ENCODE data around the gene CA14. TPM values are rescaled to one million over a fixed set of nuclear protein-coding genes. Genes with fewer than 3 reads are reported as not detected.

Gene CA14
- total RNA-seq, 1 experiment from 2014 or later: 42.0 TPM

DNA sequence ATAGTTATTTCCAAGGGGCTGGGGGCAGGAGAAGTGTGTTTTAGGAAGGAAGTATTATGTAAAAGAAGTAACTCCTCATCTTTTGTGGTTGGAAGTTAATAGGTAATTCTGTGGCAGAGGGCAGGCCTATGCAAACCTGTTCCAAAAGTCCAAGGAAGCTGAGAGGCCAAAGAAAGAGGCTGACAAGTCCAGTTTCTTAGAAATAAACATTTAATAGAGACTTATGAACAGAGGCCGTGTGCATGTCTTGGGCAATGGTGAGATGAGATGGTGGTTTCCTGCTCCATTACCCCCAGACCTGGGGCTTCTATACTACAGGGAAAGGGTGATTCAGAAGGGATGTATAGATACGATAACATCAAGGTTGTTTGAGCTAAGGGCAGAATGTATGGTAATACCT is 7.6 kb upstream of the CA14 start:
- H3K27me3 Mint-ChIP-seq (ENCODE audit: low read depth): no peaks in the 10 kb centered on the region
- no peak overlapping the region for H2AK5ac ChIP-seq (ENCODE audit: insufficient read length, low read length)
- no peak overlapping the region for H3K23ac ChIP-seq (ENCODE audit: insufficient read length, low read depth, low read length)
- H3K18ac ChIP-seq (ENCODE audit: insufficient read length, low read depth, low read length): no peak overlapping the region
- H4K20me1 ChIP-seq (ENCODE audit: control insufficient read depth, insufficient read depth, insufficient read length): no peaks in the 10 kb centered on the region
- no peak overlapping the region for H2BK5ac ChIP-seq (ENCODE audit: insufficient read length, low read length)
- no peak overlapping the region for H2BK20ac ChIP-seq (ENCODE audit: low read depth, low read length, poor library complexity, severe bottlenecking)
- no peak overlapping the region for H3K27ac ChIP-seq (ENCODE audit: insufficient read length, low read depth, low read length)
- H2BK15ac ChIP-seq (ENCODE audit: low read depth, low read length): no peak overlapping the region
- no peak overlapping the region for H3K27ac Mint-ChIP-seq
- H4K91ac ChIP-seq (ENCODE audit: insufficient read length, low read depth, low read length): no peak overlapping the region
- H4K5ac ChIP-seq (ENCODE audit: insufficient read length, low read depth, low read length): no peak overlapping the region
- no peak overlapping the region for H2BK12ac ChIP-seq (ENCODE audit: insufficient read length, low read depth, low read length)
- no peaks in the 10 kb centered on the region for H3K23me2 ChIP-seq (ENCODE audit: insufficient read length, low read depth, low read length, poor library complexity, severe bottlenecking)
- H3K9ac ChIP-seq (ENCODE audit: extremely low read depth, insufficient read length, low read length): no peak overlapping the region
- no peaks in the 10 kb centered on the region for H3K9me3 Mint-ChIP-seq
- DNase-seq: no peak
- no peak overlapping the region for H3K56ac ChIP-seq (ENCODE audit: insufficient read length, low read depth, low read length)
- no peak overlapping the region for H3K14ac ChIP-seq (ENCODE audit: insufficient read depth, low read length)
- H2AFZ ChIP-seq (ENCODE audit: low read length): no peak overlapping the region
- H3K79me2 ChIP-seq (ENCODE audit: insufficient read depth, low read length): no peaks in the 10 kb centered on the region
- no peaks in the 10 kb centered on the region for H3K4me1 Mint-ChIP-seq
- TF ChIP-seq, protein P1, sequence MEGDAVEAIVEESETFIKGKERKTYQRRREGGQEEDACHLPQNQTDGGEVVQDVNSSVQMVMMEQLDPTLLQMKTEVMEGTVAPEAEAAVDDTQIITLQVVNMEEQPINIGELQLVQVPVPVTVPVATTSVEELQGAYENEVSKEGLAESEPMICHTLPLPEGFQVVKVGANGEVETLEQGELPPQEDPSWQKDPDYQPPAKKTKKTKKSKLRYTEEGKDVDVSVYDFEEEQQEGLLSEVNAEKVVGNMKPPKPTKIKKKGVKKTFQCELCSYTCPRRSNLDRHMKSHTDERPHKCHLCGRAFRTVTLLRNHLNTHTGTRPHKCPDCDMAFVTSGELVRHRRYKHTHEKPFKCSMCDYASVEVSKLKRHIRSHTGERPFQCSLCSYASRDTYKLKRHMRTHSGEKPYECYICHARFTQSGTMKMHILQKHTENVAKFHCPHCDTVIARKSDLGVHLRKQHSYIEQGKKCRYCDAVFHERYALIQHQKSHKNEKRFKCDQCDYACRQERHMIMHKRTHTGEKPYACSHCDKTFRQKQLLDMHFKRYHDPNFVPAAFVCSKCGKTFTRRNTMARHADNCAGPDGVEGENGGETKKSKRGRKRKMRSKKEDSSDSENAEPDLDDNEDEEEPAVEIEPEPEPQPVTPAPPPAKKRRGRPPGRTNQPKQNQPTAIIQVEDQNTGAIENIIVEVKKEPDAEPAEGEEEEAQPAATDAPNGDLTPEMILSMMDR (conservative IDR thresholded peaks at IDR 0.05): no peak
- H4K8ac ChIP-seq (replicated peaks; ENCODE audit: insufficient read length, low read depth, low read length): no peak overlapping the region
- WGBS (ENCODE audit: extremely low coverage, insufficient read length, low lambda C conversion rate): no CpG with 5 or more reads among the region's 2 CpGs
- no peak overlapping the region for H3K4me3 Mint-ChIP-seq
- no peaks in the 10 kb centered on the region for H3K4me1 ChIP-seq (ENCODE audit: insufficient read depth, low read length)
- no peaks in the 10 kb centered on the region for H3K79me1 ChIP-seq (ENCODE audit: insufficient read depth, low read depth, low read length, poor library complexity, severe bottlenecking)
- H3K36me3 Mint-ChIP-seq (ENCODE audit: insufficient read depth in 1 of 3, low read depth in 3 of 3): no peaks in the 10 kb centered on the region
- H3T11ph ChIP-seq (ENCODE audit: low read length): no peak overlapping the region
- no peak overlapping the region for H3K4ac ChIP-seq (ENCODE audit: low read depth, low read length)
- no peak overlapping the region for H2BK120ac ChIP-seq (ENCODE audit: low read depth, low read length, poor library complexity, severe bottlenecking)
- H3K27me3 ChIP-seq (ENCODE audit: insufficient read depth, low read length): no peaks in the 10 kb centered on the region
- H3K4me2 ChIP-seq (ENCODE audit: insufficient read depth, insufficient read length, low read length): no peak overlapping the region
- no peaks in the 10 kb centered on the region for H3K9me3 ChIP-seq (ENCODE audit: control insufficient read depth, low read depth, low read length)

Measured in H9 (cell line).